Measurements from ENCODE around the gene PIEZO2.

DNA sequence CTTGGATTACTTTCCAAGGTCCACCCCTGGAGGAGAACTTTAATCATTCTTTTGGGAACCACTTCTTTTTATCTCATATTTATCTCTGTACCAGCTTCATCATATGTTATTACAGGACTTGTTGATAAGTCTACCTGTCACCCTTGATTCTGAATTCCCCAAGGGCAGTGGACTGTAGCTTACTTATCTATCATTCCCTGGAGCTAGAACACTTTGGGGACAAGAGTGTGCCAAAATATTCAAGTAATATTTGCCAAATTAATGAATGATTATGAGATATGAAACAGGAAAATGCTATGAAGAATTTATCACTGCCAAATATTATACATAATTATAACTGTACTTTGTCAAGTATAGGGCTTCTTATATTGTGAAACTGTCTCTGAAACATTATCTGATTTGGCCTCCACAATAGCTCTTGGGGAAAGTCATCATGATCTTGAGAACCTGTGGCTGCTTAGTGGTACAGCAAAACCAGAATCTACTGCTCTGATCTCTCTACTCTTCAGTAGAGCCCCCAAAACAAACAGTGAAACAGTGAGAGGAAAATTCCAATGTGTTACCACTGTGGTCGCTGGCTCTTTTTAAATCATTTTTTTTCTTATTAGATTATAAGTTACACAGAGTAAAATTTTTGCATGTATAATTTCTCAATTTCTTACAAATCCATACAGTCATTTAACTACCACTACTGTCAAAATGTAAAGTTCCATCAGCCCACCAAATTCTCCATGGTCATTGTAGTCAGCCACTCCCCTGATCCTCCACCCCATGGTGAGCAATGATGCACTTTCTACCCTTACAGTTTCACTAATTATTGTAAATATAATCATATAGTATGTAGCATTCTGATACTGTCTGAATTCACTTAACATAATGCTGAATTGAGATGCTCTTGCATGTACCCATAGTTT lies 197.5 kb downstream of the PIEZO2 start:
- TF ChIP-seq, protein P1, sequence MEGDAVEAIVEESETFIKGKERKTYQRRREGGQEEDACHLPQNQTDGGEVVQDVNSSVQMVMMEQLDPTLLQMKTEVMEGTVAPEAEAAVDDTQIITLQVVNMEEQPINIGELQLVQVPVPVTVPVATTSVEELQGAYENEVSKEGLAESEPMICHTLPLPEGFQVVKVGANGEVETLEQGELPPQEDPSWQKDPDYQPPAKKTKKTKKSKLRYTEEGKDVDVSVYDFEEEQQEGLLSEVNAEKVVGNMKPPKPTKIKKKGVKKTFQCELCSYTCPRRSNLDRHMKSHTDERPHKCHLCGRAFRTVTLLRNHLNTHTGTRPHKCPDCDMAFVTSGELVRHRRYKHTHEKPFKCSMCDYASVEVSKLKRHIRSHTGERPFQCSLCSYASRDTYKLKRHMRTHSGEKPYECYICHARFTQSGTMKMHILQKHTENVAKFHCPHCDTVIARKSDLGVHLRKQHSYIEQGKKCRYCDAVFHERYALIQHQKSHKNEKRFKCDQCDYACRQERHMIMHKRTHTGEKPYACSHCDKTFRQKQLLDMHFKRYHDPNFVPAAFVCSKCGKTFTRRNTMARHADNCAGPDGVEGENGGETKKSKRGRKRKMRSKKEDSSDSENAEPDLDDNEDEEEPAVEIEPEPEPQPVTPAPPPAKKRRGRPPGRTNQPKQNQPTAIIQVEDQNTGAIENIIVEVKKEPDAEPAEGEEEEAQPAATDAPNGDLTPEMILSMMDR (IDR thresholded peaks at IDR 0.05; ENCODE audit: insufficient read depth, low read depth, low read length): no peak
- no peak for TF ChIP-seq EZH2 (IDR thresholded peaks at IDR 0.05; ENCODE audit: insufficient read depth, low read length)
